ENCODE data around the gene CCL27. TPM values are rescaled to one million over a fixed set of nuclear protein-coding genes. Genes with fewer than 3 reads are reported as not detected.
A peak's percentile ranks its signal among the peaks of the same experiment; 100 is the strongest.

Gene CCL27
- total RNA-seq, 1 experiment from 2014 or later: not detected

DNA sequence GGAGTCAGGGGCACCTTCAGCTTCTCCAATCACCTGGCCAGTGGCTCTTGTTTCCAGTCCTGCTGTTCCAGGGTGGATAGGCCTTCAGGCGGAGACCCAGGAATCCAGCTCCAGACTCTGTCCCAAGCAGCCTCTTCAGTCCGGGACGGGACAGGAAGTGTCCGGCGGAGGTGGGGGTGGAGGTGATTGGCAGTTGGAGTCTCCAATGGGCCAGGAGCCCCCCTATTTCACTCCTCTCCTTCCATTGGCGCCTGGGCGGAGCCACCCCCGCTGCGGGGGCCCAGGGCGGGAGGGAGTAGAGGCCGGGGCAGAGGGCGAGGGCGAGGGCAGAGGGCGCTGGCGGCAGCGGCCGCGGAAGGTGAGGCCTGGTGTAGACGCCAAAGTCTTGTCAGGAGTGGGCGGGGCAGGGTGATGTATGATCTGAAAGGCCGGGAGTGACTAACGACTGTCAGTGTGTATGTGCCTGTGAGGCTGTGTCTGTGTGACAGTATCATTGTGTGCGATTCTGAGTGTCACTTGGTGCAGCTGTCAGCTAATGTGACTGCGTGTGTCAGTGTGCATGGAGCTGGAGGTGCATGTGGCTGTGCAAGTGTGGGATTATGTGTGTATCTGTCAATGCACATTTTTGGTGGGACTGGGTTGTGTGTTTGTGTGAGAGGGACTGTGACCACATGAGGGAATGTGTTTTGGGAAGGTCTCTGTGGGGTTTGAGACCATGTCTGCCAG, 10.4 kb downstream of the CCL27 start, which contains the start of gene IL11RA:
TSS of gene IL11RA (plus strand) at position 310 of the 726 bp plus-strand sequence. CDS start 3,033 bp downstream, outside the sequence.
- BruUV-seq (replicated peaks): no TSS peak
- Histone ChIP-seq H3K36me3 (ENCODE audit: control insufficient read depth, insufficient read depth, low read length) (no peaks in the 10 kb centered on the region), H3K4me1 (peaks cover 30% of the 10 kb centered on the region), H3K27me3 (replicated peaks; ENCODE audit: control insufficient read depth, insufficient read depth, low read length) (no peaks in the 10 kb centered on the region), H3K9me3 (no peaks in the 10 kb centered on the region), H3K4me3 (ENCODE audit: low read depth, low read length) (peak within 1 kb of the TSS; percentile 31)
- peaks cover 28% of the 10 kb centered on the region for H3K36me3 Mint-ChIP-seq (ENCODE audit: insufficient read depth, unreplicated experiment)
- H3K4me3 Mint-ChIP-seq (ENCODE audit: unreplicated experiment): peak within 1 kb of the TSS; percentile 66
- no peaks in the 10 kb centered on the region for H3K27me3 Mint-ChIP-seq (ENCODE audit: insufficient read depth, unreplicated experiment)
- CTCF ChIA-PET: interaction anchor here (1.4 kb wide), 3 partner anchors 10 to 18 kb away, joined by 4 to 5 read pairs (median 5); partner anchors contain the start of gene SIGMAR1
- intact Hi-C loops (cut with micrococcal nuclease; ENCODE audit: unreplicated experiment): loop anchor here (1.0 to 10.0 kb wide), 4 partner anchors 8 to 53 kb away; partner anchors contain the start of gene SIGMAR1
- DNase-seq: peak; percentile 97 to 98
- H3K27ac Mint-ChIP-seq (ENCODE audit: unreplicated experiment): peak within 1 kb of the TSS; percentile 62
- POLR2A ChIA-PET: interaction anchor here (0.7 to 2.6 kb wide), 4 partner anchors 13 to 129 kb away, joined by 3 to 11 read pairs (median 4); partner anchors contain the start of gene SIGMAR1
- TF ChIP-seq, protein P1, sequence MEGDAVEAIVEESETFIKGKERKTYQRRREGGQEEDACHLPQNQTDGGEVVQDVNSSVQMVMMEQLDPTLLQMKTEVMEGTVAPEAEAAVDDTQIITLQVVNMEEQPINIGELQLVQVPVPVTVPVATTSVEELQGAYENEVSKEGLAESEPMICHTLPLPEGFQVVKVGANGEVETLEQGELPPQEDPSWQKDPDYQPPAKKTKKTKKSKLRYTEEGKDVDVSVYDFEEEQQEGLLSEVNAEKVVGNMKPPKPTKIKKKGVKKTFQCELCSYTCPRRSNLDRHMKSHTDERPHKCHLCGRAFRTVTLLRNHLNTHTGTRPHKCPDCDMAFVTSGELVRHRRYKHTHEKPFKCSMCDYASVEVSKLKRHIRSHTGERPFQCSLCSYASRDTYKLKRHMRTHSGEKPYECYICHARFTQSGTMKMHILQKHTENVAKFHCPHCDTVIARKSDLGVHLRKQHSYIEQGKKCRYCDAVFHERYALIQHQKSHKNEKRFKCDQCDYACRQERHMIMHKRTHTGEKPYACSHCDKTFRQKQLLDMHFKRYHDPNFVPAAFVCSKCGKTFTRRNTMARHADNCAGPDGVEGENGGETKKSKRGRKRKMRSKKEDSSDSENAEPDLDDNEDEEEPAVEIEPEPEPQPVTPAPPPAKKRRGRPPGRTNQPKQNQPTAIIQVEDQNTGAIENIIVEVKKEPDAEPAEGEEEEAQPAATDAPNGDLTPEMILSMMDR (IDR thresholded peaks at IDR 0.05; ENCODE audit: insufficient read depth in 1 of 2, low read depth in 1 of 2, low read length in 1 of 2, severe bottlenecking in 1 of 2, unreplicated experiment in 1 of 2): peak in 1 of 2 experiments; percentile 20
- no peaks in the 10 kb centered on the region for H3K9me3 Mint-ChIP-seq (ENCODE audit: unreplicated experiment)
- H3K4me1 Mint-ChIP-seq (ENCODE audit: low read depth, unreplicated experiment): peaks cover 30% of the 10 kb centered on the region

DNA sequence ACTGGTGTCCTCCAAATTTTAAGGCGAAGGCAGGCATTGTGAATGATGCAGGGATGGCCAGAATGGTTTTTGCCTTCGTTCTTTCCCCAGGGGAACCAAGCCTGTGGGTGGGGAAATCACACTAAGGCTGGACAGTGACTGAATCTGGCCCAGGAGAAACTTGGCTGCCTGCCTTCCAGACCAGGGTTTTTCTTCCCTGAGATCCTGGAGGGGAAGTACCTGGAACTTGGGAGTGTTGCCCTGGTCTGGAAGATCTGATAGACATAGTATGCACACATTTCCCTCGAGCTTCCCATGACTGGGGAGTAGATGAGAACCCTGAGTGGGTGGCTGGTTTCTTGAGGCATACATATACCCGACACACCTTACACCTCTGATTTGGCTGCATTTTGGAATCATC, 11.1 kb downstream of the CCL27 start:
- Mint-ChIP-seq H3K4me1 (ENCODE audit: low read depth, unreplicated experiment) (peaks cover 30% of the 10 kb centered on the region), H3K36me3 (ENCODE audit: insufficient read depth, unreplicated experiment) (peaks cover 28% of the 10 kb centered on the region), H3K27me3 (ENCODE audit: insufficient read depth, unreplicated experiment) (no peaks in the 10 kb centered on the region), H3K4me3 (ENCODE audit: unreplicated experiment) (peak overlapping the region; percentile 66), H3K27ac (ENCODE audit: unreplicated experiment) (peak overlapping the region; percentile 62), H3K9me3 (ENCODE audit: unreplicated experiment) (no peaks in the 10 kb centered on the region)
- H3K4me3 ChIP-seq (ENCODE audit: low read depth, low read length): peak overlapping the region; percentile 31
- no peaks in the 10 kb centered on the region for H3K36me3 ChIP-seq (ENCODE audit: control insufficient read depth, insufficient read depth, low read length)
- BruUV-seq (replicated peaks): TSS peak; percentile 93
- H3K9me3 ChIP-seq: no peaks in the 10 kb centered on the region
- H3K4me1 ChIP-seq: peaks cover 30% of the 10 kb centered on the region
- intact Hi-C loops (cut with micrococcal nuclease; ENCODE audit: unreplicated experiment): loop anchor here (10.0 kb wide), 1 partner anchor 53 kb away; no protein-coding TSS in a partner anchor
- ChIA-PET CTCF (interaction anchor here (1.4 kb wide), 3 partner anchors 9 to 17 kb away, joined by 4 to 5 read pairs (median 5); partner anchors contain the start of gene SIGMAR1), POLR2A (interaction anchor here (0.7 to 2.6 kb wide), 4 partner anchors 14 to 128 kb away, joined by 3 to 11 read pairs (median 4); partner anchors contain the start of gene SIGMAR1)
- DNase-seq: no peak
- TF ChIP-seq, protein P1 (IDR thresholded peaks at IDR 0.05; ENCODE audit: insufficient read depth in 1 of 2, low read depth in 1 of 2, low read length in 1 of 2, severe bottlenecking in 1 of 2, unreplicated experiment in 1 of 2): no peak
- H3K27me3 ChIP-seq (replicated peaks; ENCODE audit: control insufficient read depth, insufficient read depth, low read length): no peaks in the 10 kb centered on the region

DNA sequence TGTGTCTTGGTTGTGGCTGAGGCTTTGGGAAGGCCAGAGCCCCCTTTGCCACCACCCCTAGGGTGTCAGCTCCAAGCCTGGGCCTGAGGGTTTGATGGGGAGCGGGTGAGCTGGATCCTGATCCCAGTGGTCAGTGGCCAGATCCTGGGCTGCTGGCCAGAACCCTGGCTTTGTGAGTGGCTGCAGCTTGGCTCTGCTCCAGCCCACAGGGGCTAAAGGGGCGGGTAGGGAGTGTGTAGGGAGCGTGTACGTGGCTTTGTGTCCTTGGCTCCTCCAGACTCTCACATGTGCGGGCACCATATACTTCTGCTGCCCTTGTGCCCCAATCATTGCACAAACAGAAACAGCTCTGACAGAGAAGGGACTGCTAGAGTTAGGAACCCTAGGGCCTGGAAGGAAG, 11.6 kb downstream of the CCL27 start:
- peak overlapping the region; percentile 66 for H3K4me3 Mint-ChIP-seq (ENCODE audit: unreplicated experiment)
- no peaks in the 10 kb centered on the region for H3K27me3 Mint-ChIP-seq (ENCODE audit: insufficient read depth, unreplicated experiment)
- ChIA-PET POLR2A (interaction anchor here (2.6 kb wide), 1 partner anchor 14 kb away, joined by 11 read pairs; the partner anchor contains the start of gene SIGMAR1), CTCF (interaction anchor here (1.4 kb wide), 3 partner anchors 8 to 17 kb away, joined by 4 to 5 read pairs (median 5); partner anchors contain the start of gene SIGMAR1)
- DNase-seq: no peak
- peaks cover 35% of the 10 kb centered on the region for H3K4me1 ChIP-seq
- H3K9me3 Mint-ChIP-seq (ENCODE audit: unreplicated experiment): no peaks in the 10 kb centered on the region
- peak overlapping the region; percentile 62 for H3K27ac Mint-ChIP-seq (ENCODE audit: unreplicated experiment)
- BruUV-seq (replicated peaks): no TSS peak
- H3K36me3 Mint-ChIP-seq (ENCODE audit: insufficient read depth, unreplicated experiment): peaks cover 28% of the 10 kb centered on the region
- no peaks in the 10 kb centered on the region for H3K36me3 ChIP-seq (ENCODE audit: control insufficient read depth, insufficient read depth, low read length)
- H3K4me3 ChIP-seq (ENCODE audit: low read depth, low read length): no peak overlapping the region
- H3K4me1 Mint-ChIP-seq (ENCODE audit: low read depth, unreplicated experiment): peaks cover 30% of the 10 kb centered on the region
- intact Hi-C loops (cut with micrococcal nuclease; ENCODE audit: unreplicated experiment): loop anchor here (10.0 kb wide), 1 partner anchor 54 kb away; no protein-coding TSS in a partner anchor
- no peaks in the 10 kb centered on the region for H3K9me3 ChIP-seq
- TF ChIP-seq, protein P1 (IDR thresholded peaks at IDR 0.05; ENCODE audit: insufficient read depth in 1 of 2, low read depth in 1 of 2, low read length in 1 of 2, severe bottlenecking in 1 of 2, unreplicated experiment in 1 of 2): no peak
- H3K27me3 ChIP-seq (replicated peaks; ENCODE audit: control insufficient read depth, insufficient read depth, low read length): no peaks in the 10 kb centered on the region

All from Caco-2 (cell line).